NCI-H2196 treated with DMSO at 0.1 percent for 48 hours (cell line): Measurements from ENCODE around the gene LDLRAD2.
A peak's percentile ranks its signal among the peaks of the same experiment; 100 is the strongest.
"Not testable (repeated sequence)": the region's sequence is repeated elsewhere in the genome, so short reads cannot be mapped to it uniquely, and the experiment has no call there.

Source experiments
- DNase-seq: peaks from one replicate; lab custom pipeline; 2025; ENCODE audit not compliant: unreplicated experiment; lab: John Stamatoyannopoulos, UW

LDLRAD2 gene

GRCh38 chr1:21811875-21812305, at the start of gene LDLRAD2:
TSS of gene LDLRAD2 (plus strand) at chr1:21812265. CDS start at chr1:21812452, 187 bp downstream.
- no peak for DNase-seq

DNA sequence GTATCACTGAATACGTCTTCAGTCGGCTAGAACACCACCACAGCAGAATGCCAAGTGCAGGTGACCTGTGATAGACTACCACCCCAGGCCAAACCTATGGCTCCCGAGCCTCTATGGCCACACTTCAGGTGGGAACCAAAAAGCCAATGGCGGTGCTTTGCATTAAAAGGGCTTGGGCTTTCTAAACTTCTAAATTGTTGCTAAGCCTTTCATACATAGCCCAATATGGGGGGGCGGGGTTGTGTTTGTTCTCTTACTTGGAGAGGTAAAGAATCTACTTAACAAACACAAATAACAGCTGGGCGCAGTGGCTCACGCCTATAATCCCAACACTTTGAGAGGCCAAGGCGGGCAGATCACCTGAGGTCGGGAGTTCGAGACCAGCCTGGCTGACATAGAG, 48.8 kb upstream of the LDLRAD2 start:
- no peak for DNase-seq

DNA sequence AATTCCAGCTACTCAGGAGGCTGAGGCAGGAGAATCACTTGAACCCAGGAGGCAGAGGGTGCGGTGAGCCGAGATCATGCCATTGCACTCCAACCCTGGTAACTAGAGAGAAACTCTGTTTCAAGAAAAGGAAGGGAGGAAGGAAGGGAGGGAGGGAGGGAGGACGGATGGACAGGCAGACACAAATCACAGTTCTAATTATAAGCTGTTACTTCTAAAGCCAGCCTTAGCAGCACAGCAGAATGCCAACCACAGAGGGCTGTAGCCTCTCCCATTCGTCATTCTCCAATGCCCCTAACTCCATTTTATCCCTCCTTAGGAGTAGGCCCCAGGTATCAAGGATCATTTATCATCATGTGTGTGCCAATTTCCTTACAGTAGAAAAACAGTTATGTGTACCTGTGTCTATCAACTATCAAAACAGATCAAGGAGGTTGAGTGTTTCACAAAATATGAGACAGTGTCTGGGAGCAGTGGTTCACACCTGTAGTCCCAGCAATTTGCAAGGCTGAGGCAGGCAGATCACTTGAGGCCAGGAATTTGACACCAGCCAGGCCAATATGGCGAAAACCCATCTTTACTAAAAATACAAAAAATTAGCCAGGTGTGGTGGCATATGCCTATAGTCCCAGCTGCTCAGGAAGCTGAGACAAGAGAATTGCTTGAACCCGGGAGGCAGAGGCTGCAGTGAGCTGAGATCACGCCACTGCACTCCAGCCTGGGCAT, 48.2 kb upstream of the LDLRAD2 start:
- no peak for DNase-seq

DNA sequence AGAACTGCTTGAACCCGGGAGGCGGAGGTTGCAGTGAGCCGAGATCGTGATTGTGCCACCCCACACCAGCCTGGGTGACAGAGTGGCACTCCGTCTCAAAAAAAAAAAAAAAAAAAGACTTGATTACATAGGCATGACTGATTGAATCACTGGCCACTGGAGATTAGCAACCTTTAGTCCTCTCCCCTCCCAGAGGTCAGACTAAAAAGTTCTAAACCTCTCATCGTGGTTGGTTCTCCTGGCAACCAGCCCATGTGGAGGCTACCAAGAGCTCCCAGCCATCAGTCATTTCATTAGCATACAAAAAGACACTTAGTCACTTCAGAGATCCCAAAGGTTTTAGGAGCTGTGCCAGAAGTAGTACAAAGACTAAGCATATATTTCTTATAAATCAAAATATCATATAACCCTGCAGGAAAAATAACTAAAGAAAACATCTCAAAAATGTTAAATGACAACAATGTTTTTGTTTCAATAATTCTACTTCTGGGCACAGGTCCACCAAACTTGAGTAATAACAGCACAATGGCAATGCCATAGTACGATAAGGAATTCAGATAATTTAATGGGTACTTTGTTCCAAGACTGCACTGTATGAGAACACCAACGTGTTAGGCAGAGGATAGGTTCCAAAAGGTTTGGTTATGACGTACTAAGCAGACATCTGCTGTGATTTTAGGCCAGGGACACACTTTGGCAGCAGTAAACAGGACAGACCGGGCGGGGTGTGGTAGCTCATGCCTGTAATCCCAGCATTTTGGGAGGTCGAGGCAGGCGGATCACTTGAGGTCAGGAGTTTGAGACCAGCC, 47.2 kb upstream of the LDLRAD2 start:
- peak; percentile 11 for DNase-seq

- no peak for DNase-seq
These were observed 45.9 kb upstream of the LDLRAD2 start for GRCh38 chr1:21766210-21766609.

DNA sequence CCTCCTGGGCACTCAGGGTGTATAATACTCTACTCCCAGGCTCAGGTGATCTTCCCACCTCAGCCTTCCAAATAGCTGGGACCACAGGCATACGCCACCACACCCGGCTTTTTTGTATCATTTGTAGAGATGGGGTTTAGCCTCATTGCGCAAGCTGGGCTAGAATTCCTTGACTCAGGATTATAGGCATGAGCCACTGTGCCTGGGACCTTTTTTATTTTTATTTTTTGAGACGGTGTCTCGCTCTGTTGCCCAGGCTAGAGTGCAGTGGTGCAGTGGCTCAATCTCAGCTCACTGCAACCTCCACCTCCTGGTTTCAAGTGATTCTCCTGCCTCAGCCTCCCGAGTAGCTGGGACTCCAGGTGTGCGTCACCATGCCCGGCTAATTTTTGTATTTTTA, 45.0 kb upstream of the LDLRAD2 start:
- DNase-seq: not testable (repeated sequence)

DNA sequence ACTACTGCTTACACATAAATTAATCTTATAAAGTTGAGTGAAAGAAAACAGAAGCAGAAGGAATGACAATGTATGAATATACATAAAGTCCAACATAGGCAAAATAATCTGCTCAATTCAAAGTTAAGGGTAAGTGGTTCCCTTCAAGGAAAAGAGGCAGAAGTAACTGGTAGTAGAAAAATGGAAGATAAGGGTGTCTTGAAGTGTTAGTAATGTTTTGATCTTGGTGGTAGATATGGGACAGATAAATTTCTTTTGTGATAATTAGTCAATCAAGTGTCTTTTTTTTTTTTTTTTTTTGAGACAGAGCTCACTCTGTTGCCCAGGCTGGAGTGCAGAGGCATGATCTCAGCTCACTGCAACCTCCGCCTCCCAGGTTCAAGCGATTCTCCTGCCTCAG, 41.9 kb upstream of the LDLRAD2 start:
- DNase-seq: no peak

- DNase-seq: not testable (repeated sequence)
These were observed 41.5 kb upstream of the LDLRAD2 start for GRCh38 chr1:21770602-21771001.

GRCh38 chr1:21771672-21772071, 40.4 kb upstream of the LDLRAD2 start:
- DNase-seq: not testable (repeated sequence)

DNA sequence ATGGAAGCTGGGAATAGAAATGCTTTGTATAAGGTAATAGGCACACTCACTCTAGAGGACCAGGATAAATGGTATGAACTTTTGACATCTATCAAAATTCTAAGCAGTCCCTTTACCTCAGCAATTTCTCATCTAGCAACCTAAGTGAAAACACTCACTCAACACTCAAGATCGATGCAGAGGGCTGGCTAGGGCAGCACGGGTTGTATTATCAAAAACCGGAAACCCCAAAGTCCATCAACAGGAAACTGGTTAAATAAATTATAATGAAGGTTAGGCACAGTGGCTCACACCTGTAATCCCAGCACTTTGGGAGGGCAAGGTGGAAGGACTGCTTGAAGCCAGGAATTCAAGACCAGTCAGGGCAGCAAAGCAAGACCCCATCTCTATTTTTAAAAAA, 38.5 kb upstream of the LDLRAD2 start:
- DNase-seq: no peak

DNA sequence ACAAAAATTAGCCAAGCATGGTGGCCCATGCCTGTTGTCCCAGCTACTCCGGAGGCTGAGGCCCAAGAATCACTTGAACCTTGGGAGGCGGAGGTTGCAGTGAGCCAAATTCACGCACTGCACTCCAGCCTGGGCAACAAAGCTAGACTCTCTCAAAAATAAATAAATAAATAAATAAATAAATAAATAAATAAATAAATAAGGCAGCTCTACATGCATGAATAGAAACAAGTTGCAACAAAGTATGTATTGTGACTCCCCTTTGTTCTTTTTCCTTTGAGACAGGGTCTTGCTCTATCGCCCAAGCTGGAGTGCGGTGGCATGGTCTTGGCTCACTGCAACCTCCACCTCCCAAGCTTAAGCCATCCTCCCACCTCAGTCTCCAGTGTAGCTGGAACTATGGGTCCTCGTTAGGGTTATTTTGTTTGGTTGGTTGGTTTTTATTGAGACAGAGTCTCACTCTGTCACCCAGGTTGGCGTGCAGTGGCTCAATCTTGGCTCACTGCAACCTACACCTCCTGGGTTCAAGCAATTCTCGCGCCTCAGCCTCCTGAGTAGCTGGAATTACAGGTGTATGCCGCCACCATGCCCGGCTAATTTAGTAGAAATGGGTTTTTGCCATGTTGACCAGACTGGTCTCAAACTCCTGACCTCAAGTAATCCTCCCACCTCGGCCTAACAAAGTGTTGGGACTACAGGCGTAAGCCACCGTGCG, 37.1 kb upstream of the LDLRAD2 start:
- DNase-seq: no peak

DNA sequence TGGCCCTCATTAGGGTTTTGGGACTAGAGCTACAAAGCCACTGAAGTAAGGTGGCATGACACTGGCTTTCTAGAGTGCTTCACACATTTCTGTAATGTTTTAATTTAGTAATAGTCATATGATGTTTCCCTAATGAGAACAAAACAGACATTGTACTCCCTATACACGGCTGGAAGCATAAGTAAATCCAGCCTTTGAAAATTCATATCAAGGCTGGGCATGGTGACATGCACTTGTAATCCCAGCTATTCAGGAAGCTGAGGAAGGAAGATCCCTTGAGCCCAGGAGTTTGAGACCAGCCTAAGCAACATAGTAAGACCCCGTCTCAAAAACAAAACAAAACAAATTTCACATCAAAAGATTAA, 36.5 kb upstream of the LDLRAD2 start:
- no peak for DNase-seq

DNA sequence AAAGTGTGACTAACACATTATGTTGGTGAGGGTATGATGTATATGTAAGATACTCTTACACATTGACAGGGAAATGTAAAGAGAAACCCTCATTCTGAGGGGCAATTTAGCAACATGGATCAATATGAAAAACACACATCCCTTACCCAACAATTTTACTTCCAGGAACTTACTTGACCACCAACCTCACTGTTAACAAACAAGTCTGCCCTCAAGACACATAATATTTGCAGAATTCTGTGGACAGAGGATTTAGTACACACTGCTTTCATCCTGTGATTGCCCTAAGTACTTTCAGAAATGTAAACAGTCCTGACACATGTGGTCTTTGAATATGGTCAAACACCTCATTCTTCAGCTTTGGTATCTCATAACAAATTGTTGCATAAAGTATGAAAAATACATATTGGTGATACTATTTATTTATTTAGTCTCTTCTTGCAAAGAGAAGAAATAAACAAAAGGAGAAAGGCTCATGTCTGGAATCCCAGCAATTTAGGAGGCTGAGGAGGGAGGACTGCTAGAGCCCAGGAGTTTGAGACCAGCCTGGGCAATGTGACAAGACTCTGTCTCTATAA, 36.0 kb upstream of the LDLRAD2 start:
- no peak for DNase-seq

DNA sequence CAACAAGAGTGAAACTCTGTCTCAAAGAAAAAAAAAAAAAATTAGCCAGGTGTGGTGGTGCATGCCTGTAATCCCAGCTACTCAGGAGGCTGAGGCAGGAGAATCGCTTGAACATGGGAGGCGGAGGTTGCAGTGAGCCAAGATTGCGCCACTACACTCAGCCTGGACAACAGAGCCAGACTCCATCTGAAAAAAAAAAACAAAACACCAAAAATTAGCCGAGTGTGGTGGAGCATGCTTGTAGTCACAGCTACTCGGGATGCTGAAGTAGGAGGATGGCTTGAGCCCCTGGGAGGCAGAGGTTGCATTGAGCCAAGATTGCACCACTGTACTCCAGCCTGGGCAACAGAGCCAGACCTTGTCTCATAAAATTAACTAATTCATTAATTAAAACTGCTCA, 35.1 kb upstream of the LDLRAD2 start:
- not testable (repeated sequence) for DNase-seq

DNA sequence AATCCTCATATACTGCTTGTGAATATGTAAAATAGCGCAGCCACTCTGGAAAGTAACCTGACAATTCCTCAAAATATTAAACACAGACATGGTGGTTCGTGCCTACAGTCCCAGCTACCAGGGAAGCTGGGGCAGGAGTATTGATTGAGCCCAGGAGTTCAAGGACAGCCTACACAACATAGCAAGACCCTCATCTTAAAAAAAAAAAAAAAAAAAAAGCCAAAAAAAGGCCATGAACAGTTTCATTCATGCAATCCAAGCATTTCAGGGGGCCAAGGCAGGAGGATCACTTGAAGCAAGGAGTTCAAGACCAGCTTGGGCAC, 33.7 kb upstream of the LDLRAD2 start:
- DNase-seq: no peak

DNA sequence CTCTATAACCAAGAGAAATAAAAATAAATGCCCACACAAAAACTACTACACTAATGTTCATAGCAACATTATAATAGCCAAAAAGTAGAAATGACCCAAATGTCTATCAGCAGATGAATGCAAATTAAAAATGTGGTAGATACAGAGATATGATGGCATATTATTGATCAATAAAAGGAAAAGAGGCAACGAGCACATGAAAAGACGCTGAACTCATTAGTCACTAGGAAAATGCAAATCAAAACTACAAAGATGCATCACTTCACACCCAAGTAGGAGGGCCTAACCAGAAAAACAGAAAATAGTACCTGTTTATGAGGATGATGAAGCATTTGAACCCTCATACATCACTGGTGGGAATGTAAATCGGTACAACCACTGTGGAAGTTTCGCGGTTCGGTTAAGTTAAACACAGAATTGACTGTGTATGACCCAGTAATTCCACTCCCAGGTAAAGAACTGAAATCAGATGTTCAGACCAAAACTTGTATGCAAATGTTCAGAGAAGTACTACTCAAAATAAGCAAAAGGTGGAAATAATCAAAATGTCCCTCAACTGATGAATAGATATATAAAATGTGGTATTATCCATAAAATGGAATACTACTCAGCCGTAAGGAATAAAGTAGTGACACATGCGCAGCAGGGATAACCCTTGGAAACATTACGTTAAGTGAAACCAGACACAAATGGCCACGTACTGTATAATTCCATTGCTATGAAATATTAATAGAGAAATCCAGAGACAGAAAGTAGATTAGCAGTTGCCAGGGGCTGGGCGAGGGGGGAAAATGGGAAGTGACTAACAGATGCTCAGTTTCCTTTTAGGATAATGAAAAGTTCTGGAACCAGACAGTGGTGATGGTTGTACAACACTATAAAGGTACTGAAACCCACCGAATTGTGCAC, 32.2 kb upstream of the LDLRAD2 start:
- DNase-seq: no peak

- DNase-seq: no peak
These were observed 30.2 kb upstream of the LDLRAD2 start for GRCh38 chr1:21781815-21782348.

DNA sequence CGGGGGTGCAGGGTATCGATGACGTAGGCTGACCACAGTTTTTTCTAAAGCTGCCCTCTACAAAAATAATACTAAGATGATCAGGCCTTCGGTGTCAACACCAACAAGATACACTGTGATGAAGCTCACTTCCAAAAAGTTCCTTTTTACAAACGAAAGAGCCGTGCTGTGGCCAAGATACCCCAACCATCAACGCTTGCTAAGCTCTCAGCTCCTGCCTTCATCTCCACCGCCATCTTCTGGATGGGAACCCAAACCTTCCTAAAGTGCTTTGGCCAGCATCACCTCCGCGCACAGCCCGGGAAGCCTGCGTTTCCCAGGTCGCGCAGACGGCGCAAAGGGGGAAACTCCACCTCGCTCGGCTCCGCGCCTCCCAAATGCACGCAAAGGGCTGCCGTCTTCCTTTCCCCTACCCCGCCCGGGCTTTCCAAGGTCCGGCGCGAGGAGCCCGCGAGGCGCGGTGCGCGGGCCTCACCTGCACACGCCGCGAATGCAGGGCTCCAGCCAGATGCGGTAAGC, 29.7 kb upstream of the LDLRAD2 start:
- DNase-seq: peak; percentile 35

- peak; percentile 94 for DNase-seq
These were observed 29.0 kb upstream of the LDLRAD2 start, which contains the start of gene USP48 for GRCh38 chr1:21782868-21783678. TSS of gene USP48 (minus strand) at chr1:21783149. CDS start at chr1:21782957, 192 bp downstream.
